GM21576 (cell line): ENCODE results near the gene EXOC4.
A peak's percentile ranks its signal among the peaks of the same experiment; 100 is the strongest.
"Not testable (repeated sequence)": the region's sequence is repeated elsewhere in the genome, so short reads cannot be mapped to it uniquely, and the experiment has no call there.

Experiments
- ATAC-seq: cut with Tn5 transposase; IDR thresholded peaks from one replicate; pipeline ENCODE4 v1.9.1; 2021; ENCODE audit warnings: mild to moderate bottlenecking, moderate library complexity; ENCODE audit not compliant: unreplicated experiment

EXOC4 gene

GRCh38 chr7:133776266-133776665 is 523.4 kb downstream of the EXOC4 start:
- no peak for ATAC-seq

- ATAC-seq, result no peak
These were observed 524.8 kb downstream of the EXOC4 start for GRCh38 chr7:133777701-133778100.

GRCh38 chr7:133778472-133778871 is 525.6 kb downstream of the EXOC4 start:
- ATAC-seq, result peak; percentile 68

GRCh38 chr7:133779538-133779937 is 526.7 kb downstream of the EXOC4 start:
- not testable (repeated sequence) for ATAC-seq

- ATAC-seq, result no peak
These were observed 528.0 kb downstream of the EXOC4 start for GRCh38 chr7:133780912-133781311.

GRCh38 chr7:133781486-133782090 is 528.7 kb downstream of the EXOC4 start:
- no peak for ATAC-seq

GRCh38 chr7:133782470-133782869 is 529.6 kb downstream of the EXOC4 start:
- ATAC-seq, result no peak

- no peak for ATAC-seq
These were observed 530.4 kb downstream of the EXOC4 start for GRCh38 chr7:133783276-133783675.

- no peak for ATAC-seq
These were observed 531.7 kb downstream of the EXOC4 start for GRCh38 chr7:133784486-133785001.

GRCh38 chr7:133786401-133786937 is 533.6 kb downstream of the EXOC4 start:
- ATAC-seq, result no peak

- no peak for ATAC-seq
These were observed 537.1 kb downstream of the EXOC4 start for GRCh38 chr7:133789974-133790373.

- ATAC-seq, result no peak
These were observed 538.0 kb downstream of the EXOC4 start for GRCh38 chr7:133790911-133791310.

- no peak for ATAC-seq
These were observed 541.6 kb downstream of the EXOC4 start for GRCh38 chr7:133794479-133794878.

- no peak for ATAC-seq
These were observed 542.3 kb downstream of the EXOC4 start for GRCh38 chr7:133795068-133795665.

GRCh38 chr7:133796782-133797745 is 544.2 kb downstream of the EXOC4 start:
- ATAC-seq, result no peak

- ATAC-seq, result no peak
These were observed 545.1 kb downstream of the EXOC4 start for GRCh38 chr7:133797818-133798520.

- no peak for ATAC-seq
These were observed 548.5 kb downstream of the EXOC4 start for GRCh38 chr7:133801341-133801740.

GRCh38 chr7:133804127-133804526 is 551.2 kb downstream of the EXOC4 start:
- no peak for ATAC-seq

- no peak for ATAC-seq
These were observed 552.5 kb downstream of the EXOC4 start for GRCh38 chr7:133805426-133805825.

GRCh38 chr7:133807624-133808492 is 555.0 kb downstream of the EXOC4 start:
- no peak for ATAC-seq
